HG03442 (cell line): ENCODE data around the gene TRPM4.
"Not testable (repeated sequence)": the region's sequence is repeated elsewhere in the genome, so short reads cannot be mapped to it uniquely, and the experiment has no call there.

ENCODE experiments used
- ATAC-seq: cut with Tn5 transposase; IDR thresholded peaks from one replicate; pipeline ENCODE4 v1.9.1; 2021; ENCODE audit warnings: mild to moderate bottlenecking, moderate library complexity; ENCODE audit not compliant: unreplicated experiment

Gene TRPM4

DNA sequence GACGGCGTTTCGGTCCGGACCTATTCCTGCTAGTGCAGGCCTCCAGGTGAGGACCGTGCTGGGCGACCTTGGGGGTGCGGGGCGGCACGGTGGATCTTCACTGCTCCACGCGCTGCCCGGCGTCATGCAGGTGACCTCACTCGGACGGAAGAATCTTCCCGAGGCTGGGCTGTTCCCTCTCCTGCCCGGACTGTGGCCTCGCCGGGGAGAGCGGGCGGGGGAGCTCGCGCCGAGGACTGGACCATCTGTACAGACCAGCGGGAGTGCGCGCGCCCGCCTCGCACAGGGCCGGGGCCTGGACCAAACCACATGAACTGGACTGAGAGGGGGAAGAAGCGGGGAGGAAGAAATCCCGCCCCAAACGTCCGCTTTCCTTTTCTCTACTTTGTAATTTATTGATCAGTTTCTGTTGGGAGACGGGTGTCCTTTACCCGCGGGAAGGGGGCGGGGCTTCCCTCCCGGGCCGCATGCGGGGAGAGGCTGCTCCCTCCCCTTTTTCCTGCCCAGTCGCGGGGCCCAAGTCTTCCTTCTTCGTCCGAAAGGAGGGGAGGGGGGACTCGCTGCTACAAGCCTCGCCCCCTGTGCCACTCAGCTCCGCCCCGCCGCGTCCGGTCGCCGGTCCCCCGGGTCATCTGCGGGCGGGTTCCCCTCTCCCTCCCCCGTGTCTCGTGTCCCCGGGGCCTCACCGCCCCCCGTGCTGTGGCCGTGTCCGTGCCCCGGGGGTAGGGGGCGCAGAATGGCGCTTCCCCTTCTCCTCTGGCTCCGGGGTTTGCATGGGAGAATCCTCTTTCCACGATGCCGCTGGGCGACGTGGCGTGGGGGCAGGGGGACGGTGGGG lies 7.3 kb upstream of the TRPM4 start:
- no peak for ATAC-seq

DNA sequence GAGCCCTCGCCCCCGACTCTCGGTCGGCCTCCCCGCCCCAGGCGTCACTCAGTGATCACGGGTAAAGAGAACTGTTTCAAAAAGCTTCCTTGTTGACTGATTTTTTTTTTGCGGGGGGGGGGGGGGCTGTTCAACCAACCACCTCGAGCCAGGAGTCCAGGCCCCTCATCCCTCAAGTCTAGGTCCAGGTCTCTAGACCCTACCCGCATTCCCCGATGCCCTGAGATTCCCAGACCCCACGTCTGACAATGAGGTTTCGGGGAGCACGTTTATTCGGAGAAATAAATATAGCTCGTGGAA lies 6.7 kb upstream of the TRPM4 start:
- ATAC-seq, result no peak

DNA sequence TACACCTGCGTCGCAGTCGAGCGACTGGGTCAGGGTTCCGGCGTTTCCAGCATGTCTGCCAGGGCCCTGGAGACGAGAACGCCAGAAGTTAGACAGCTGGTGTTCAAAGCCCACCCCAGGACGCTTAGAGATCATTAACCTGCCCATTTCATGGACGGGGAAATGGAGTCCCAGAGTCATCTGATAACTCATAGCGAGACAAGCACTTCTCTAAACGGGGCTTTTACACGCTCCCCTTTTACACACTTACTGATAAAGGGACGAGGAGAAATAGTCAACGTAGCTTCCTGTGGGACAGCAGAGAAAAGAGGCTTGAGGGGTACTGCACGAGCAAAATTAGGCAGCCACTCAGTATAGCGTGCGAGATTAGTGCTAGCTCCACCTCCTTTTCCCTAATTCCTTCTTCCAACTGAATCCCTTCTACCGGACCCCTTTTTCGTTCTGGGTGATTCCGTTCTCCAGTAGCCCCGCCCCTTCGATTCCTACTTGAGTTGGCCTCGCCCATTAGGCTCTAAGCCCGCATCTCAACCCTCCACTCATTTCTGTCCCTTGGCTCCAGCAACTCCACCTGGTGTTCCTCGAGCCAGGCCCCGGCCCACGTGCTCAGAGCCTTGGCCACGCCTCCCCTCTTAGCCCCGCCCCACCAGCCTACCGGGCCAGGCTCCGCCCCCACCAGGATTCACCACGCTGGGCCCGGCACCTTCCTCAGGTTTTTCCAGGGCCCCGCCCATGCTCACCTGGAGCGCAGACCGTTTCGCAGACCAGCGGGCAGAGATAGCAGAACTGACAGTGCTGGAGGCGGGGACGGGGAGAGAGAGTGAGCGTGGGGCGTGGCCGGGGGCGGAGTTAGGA lies 6.1 kb upstream of the TRPM4 start:
- ATAC-seq, result no peak

DNA sequence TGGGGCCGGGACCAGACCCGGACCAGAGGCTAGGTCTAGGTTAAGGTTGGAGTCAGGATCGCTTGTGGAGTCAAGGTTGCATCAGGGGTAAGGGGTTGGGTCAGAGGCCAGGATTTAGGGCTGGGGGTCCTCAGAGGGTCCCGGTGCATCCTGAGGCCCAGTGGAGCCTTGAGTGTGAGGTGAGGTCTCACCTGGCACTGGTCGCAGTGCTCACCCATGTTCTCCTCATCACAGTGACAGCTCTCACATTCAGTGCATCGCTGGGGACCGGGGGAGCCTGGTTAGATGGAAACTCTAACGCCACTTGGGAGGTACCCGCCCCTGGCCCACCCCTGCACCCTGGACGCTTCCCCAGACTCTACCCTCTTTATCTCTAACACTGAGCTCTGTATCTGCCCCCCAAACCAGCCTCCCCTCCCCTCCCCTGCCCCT lies 5.5 kb upstream of the TRPM4 start:
- ATAC-seq, result no peak

DNA sequence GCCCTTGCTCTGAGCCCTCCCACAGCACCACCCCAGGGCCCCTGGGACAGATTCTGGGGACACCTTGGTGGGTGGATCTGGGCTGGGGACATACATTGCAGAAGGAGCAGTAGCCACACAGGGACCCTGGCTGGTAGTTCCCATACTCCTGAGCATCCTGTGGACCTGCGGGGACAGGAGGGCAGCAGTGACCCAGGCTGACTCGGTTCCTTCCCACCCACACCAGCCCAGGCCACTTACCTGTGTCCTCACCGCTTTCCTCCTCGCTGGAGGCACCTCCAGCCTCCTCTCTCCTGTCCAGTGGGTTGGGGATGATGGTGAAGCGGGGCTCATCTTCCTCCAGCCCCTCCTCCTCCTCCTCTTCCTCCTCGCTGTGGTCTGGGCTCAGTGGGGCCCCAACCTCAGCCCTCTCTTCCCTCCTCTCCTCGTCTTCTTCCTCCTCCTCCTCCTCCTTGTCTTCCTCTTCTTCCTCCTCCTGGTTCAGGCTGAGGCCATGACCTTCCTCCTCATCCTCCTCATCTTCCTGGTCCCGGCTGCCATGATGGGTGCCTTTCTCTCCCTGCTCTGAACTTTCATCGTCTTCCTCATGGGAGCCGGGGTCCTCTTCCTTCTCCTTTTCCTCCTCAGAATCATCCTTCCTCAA lies 4.3 kb upstream of the TRPM4 start:
- no peak for ATAC-seq

DNA sequence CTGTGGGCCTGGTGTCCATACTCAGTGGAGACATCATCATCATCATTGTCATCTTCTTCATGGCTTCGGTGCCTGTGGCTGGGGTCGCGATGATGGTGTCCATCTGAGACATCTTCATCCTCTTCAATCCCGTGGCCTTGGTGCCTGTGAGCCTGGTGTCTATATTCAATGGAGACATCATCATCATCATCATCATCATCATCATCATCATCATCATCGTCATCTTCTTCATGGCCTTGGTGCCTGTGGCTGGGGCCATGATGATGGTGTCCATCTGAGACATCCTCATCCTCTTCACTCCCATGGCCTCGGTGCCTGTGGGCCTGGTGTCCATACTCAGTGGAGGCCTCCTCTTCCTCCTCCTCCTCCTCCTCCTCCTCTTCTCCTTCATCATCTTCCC lies 3.3 kb upstream of the TRPM4 start:
- no peak for ATAC-seq

DNA sequence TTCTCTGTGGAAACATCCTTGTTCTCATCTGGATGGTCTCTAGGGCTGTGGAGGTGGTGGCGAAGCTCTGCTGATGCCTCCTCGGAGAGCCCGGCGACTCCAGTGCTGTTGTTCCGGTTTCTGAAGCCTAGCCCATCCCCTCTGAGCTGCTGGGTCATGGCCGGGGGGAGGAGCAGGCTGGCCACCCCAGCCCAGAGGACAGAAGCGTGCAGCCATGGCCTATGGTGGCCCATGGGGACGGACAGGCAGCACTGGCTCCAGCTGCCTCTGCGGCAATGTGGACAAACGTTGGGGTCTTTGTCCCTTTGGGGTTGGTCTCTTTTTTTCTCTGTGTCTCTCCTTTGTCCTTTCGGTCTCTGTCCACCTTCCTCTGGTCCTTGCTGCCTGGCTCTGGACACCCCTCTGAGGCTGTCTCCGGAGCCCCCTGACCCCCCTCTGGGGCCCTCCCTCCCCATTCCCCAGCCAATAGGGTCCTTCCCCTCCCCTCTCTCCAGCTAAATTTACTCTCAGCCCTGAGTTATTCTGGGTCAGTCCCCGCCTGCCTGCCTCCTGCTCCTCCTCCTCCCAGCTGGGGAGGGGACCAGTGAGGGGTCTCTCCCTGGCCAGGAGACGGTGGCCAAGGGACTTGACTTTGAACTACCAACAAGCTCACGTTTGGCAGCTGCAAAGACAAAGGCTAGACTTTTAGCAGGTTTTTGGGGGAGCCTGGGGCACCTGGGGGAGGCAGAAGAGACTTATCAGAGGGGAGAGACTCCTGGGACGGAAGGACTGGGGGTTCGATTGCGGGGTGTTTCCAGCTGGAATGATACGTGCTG lies 2.4 kb upstream of the TRPM4 start, which contains the start of gene HRC:
TSS of gene HRC (minus strand) at position 392 of the 815 bp plus-strand sequence. CDS start at position 233, 159 bp downstream.
- ATAC-seq, result no peak

DNA sequence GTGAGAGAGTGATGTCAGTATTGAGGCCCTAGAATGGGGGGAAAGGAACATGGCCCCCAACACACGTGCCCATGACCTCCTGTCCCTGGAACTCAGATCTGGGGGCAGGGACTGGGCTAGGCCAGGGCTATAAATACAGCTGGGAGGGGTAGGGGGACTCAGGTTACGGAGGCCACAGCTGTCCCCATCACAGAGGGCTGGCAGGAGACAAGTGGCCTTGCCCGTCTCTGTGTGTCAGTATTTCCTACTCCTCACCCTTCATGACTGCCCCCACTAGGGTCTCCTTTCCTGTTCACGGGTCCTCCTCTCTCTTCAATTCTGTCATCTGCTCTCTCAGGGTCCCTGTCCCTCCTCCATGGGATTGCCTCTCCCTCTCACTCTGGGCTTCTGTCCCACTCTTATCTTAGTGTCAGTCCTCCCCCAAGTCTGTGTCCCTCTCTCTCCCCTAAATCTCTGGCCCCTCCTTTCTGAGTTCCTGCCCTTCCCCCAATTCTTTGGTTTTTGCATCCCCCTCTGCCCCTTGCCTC lies 1.7 kb upstream of the TRPM4 start:
- no peak for ATAC-seq

DNA sequence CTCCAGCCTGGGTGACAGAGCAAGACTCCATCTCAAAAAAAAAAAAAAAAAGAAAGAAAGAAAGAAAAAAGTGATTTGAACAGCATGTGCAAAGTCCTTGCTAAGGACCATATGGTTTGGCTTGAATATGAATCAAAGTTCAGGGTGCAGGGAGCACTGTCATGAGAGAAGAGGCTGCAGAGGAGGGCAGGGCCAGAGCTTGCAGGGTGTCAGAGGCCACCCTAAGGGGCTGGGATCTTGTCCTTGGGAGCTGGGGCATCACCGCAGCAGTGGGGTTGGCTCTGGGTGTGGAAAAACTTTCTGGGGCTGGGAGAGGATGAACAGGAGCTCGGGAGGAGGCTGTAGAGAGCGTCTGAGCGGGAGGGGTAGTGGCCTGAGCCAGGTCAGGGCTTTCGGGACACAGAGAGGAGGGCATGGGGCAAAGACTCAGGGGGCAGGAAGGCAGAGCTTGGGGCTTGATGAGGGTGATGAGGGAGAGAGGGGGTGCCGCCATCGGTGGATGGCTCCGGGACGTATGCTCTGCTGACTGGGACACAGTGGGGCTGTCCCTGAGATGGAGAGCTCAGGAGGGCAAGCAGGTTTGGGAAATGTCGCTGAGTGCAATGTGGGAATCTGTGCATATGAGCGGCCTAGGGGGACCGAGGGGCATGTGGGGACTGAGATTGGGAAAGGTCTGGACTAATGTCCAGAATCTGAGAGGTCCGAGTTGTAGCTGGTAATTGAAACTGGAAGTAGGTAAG lies 3.0 kb downstream of the TRPM4 start:
- ATAC-seq, result no peak

DNA sequence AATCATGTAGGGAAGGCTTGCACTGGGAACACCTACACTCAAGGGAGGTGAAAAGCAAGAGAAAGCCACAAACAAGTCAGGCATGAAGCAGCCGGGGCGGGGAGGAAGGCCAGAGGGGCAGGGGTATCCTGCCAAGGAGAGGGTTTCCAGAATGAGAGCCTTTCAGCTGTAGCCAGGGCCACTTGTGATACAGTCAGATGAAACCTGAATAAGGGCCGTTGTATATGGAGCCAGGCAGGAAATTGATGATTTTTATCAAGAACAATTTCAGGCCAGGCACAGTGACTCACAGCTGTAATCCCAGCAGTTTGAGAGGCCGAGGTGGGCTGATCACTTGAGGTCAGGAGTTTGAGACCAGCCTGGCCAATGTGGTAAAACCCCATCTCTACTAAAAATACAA lies 4.4 kb downstream of the TRPM4 start:
- no peak for ATAC-seq

DNA sequence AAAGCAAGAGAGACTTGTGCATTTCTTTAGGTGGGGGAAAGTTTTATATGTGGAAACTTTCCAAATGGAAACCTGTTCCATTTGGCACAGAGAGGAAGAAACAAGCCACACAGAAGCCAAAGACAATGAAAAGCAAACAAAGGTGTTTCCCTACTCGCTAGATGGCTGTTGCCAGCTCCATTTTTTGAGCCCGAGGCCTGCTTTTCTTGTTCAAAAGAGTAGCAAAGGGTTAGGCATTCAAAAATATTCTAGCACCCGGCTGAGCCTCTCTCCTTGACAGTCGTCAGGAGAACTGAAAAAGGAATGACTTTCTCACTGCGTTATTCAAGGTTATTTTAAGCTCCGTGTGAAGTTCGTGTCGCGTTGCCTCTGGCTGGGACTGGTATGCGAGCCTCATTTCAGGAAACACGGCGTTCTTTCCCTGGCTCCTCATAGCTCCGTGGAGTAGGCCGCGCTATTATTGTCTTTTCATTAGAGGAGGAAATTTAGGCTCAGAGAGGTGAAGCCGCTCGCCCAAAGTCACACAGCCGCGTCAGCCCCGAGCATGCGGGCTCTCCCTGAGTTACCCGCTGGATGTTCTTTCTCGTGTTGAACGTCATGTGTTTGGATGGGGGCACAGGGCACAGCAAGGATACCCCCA lies 7.6 kb downstream of the TRPM4 start:
- no peak for ATAC-seq

DNA sequence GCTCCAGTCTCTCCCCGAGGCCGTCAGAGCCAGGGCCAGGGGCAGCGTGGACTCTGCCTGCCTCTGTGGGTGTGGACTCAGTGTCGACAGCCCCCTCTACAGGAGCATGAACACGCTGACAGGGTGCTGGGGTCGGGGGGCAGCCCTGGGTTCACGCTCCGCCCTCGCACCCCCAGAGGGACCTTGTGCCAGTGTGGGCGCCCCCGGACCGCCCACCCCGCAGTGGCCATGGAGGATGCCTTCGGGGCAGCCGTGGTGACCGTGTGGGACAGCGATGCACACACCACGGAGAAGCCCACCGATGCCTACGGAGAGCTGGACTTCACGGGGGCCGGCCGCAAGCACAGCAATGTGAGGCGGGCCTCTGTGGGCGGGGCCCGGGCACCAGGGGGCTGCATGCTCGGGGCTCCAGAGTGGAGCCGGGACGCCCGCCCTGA lies 8.3 kb downstream of the TRPM4 start:
- no peak for ATAC-seq

DNA sequence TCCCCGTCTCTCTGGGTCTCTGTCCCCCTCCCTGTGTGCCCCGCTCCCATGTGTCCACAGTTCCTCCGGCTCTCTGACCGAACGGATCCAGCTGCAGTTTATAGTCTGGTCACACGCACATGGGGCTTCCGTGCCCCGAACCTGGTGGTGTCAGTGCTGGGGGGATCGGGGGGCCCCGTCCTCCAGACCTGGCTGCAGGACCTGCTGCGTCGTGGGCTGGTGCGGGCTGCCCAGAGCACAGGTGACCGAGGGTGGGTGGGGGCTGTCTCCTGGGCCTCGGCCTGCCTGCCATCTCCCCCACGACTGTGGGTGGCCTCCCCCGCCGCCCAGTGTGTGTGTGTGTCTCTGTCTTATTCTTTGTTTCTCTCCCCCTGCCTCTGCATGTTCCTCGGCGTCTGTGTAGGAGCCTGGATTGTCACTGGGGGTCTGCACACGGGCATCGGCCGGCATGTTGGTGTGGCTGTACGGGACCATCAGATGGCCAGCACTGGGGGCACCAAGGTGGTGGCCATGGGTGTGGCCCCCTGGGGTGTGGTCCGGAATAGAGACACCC lies 10.3 kb downstream of the TRPM4 start:
- ATAC-seq, result no peak

DNA sequence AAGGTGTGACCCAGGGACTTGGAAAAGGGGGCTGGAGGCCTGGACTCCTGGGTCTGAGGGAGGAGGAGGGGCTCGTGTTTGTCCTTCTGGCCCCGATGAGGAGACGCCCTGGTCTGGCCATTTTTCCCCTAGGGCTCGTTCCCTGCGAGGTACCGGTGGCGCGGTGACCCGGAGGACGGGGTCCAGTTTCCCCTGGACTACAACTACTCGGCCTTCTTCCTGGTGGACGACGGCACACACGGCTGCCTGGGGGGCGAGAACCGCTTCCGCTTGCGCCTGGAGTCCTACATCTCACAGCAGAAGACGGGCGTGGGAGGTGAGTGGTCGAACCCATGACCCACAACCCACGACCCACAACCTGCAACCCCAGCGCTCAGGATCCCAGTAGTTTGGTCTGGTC lies 10.8 kb downstream of the TRPM4 start:
- no peak for ATAC-seq

DNA sequence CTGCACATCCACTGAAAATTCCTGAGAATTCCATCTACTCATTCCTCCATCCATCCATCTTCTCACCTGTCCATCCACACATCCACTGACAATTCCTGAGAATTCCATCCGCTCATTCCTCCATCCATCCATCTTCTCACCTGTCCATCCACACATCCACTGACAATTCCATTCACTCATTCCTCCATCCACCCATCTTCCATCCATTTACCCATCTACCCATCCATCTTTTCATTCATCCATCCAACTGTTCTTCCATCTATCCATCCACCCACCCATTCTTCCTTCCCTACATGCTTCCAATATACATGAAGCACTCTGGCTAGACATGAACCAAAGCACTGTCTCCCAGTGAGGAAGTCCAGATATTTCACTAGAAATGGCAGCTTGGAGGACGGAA lies 15.6 kb downstream of the TRPM4 start:
- ATAC-seq, result no peak

DNA sequence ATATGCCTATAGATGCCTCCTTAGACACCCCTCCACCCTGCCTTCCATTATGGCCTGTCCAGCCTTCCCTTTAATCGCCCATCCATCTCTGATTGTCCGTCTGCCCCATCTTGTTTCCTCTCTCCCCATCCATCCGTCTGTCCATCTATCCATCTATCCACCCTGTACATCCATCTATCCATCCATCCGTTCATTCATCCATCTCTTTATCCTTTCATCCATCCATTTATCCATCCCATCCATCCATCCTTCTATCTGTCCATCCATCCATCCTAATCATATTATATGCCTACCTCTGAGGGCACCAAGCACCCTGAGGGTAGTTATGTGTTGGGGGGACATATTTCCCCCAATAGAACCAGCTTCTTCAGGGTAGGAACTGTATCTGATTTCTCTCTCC lies 23.1 kb downstream of the TRPM4 start:
- ATAC-seq, result no peak

DNA sequence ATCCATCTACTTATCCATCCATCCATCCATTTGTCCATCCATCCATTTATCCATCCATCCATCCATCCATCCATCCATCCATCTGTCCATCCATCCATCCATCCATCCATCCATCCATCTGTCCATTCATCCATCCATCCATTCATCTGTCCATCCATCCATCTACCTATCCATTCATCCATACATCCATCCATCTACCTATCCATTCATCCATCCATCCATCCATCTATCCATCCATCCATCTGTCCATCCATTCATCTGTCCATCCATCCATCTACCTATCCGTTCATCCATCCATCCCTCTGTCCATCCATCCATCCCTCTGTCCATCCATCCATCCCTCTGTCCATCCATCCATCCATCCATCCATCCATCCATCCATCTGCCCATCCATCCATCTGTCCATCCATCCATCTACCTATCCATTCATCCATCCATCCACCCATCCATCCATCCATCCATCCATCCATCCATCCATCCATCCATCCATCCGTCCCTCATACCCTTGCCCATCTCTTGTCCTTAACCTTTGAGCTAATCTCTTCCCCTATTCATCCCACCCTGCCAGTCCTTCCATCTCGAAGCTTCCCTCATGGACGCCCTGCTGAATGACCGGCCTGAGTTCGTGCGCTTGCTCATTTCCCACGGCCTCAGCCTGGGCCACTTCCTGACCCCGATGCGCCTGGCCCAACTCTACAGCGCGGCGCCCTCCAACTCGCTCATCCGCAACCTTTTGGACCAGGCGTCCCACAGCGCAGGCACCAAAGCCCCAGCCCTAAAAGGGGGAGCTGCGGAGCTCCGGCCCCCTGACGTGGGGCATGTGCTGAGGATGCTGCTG lies 24.6 kb downstream of the TRPM4 start:
- ATAC-seq, result not testable (repeated sequence)

DNA sequence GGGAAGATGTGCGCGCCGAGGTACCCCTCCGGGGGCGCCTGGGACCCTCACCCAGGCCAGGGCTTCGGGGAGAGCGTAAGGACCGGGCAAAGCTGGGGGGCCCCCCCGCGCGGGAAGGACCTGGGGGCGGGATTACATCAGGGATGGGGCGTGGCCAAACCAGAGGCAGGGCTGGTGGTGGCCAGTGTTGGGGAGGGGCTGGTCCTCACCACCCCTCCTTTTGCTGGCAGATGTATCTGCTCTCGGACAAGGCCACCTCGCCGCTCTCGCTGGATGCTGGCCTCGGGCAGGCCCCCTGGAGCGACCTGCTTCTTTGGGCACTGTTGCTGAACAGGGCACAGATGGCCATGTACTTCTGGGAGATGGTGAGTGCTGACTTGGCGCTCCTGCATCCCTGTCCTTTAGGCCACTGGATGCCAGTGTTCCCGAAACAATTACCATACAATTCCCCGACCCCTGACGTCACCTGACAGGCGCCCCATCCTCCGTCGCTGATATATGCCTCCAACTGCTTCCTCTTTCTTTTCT lies 25.3 kb downstream of the TRPM4 start:
- no peak for ATAC-seq
